ENCODE measurements around the gene LSM8.

Gene LSM8

GRCh38 chr7:118184565-118184940 is 589 bp downstream of the LSM8 start:
- H3K9me3 ChIP-seq (ENCODE audit: insufficient read depth, low read length) = no peaks in the 10 kb centered on the region
- H3K27me3 ChIP-seq (ENCODE audit: low read depth, low read length) = no peaks in the 10 kb centered on the region
- peaks cover 32% of the 10 kb centered on the region for H3K36me3 ChIP-seq (replicated peaks; ENCODE audit: low read depth, low read length)
- H3K4me3 ChIP-seq (ENCODE audit: low read length) = peak overlapping the region; percentile 86
- peaks cover 28% of the 10 kb centered on the region for H3K4me1 ChIP-seq (ENCODE audit: low read length)
- peaks cover 67% of the 10 kb centered on the region for H3K79me2 ChIP-seq (ENCODE audit: low read length)
- H4K20me1 ChIP-seq (ENCODE audit: insufficient read depth, low read length) = peaks cover 7% of the 10 kb centered on the region
- peak overlapping the region; percentile 85 for H3K4me2 ChIP-seq (ENCODE audit: low read length)
- H2AFZ ChIP-seq (ENCODE audit: low read depth, low read length) = 0 out of 2 replicates have a peak overlapping the region, but pooled peaks have one; percentile 49
- H3K9ac ChIP-seq (ENCODE audit: low read length) = peak overlapping the region; percentile 92
- TF ChIP-seq EZH2phosphoT487 (IDR thresholded peaks at IDR 0.05; ENCODE audit: low read depth) (no peak), CTCF (IDR thresholded peaks at IDR 0.05; ENCODE audit: low read depth, low read length) (no peak)
- peak overlapping the region; percentile 77 for H3K27ac ChIP-seq (ENCODE audit: low read length)

GRCh38 chr7:118185163-118185860 is 1.3 kb downstream of the LSM8 start:
- Histone ChIP-seq H3K27me3 (ENCODE audit: low read depth, low read length) (no peaks in the 10 kb centered on the region), H3K9me3 (ENCODE audit: insufficient read depth, low read length) (no peaks in the 10 kb centered on the region), H4K20me1 (ENCODE audit: insufficient read depth, low read length) (peaks cover 7% of the 10 kb centered on the region), H3K4me2 (ENCODE audit: low read length) (peak overlapping the region; percentile 85), H3K36me3 (replicated peaks; ENCODE audit: low read depth, low read length) (peaks cover 32% of the 10 kb centered on the region), H3K9ac (ENCODE audit: low read length) (peak overlapping the region; percentile 92), H3K79me2 (ENCODE audit: low read length) (peaks cover 67% of the 10 kb centered on the region), H3K27ac (ENCODE audit: low read length) (peak overlapping the region; percentile 77; the same call in 1 of the 2 replicates), H2AFZ (ENCODE audit: low read depth, low read length) (no peak overlapping the region), H3K4me3 (ENCODE audit: low read length) (peak overlapping the region; percentile 86), H3K4me1 (ENCODE audit: low read length) (peaks cover 24% of the 10 kb centered on the region)
- TF ChIP-seq EZH2phosphoT487 (IDR thresholded peaks at IDR 0.05; ENCODE audit: low read depth) = no peak
- TF ChIP-seq CTCF (IDR thresholded peaks at IDR 0.05; ENCODE audit: low read depth, low read length) = no peak

- H3K27ac ChIP-seq (ENCODE audit: low read length) = no peak overlapping the region
- H4K20me1 ChIP-seq (ENCODE audit: insufficient read depth, low read length) = peaks cover 7% of the 10 kb centered on the region
- H3K27me3 ChIP-seq (ENCODE audit: low read depth, low read length) = no peaks in the 10 kb centered on the region
- no peak overlapping the region for H3K4me3 ChIP-seq (ENCODE audit: low read length)
- peaks cover 24% of the 10 kb centered on the region for H3K4me1 ChIP-seq (ENCODE audit: low read length)
- TF ChIP-seq EZH2phosphoT487 (IDR thresholded peaks at IDR 0.05; ENCODE audit: low read depth) = no peak
- peaks cover 37% of the 10 kb centered on the region for H3K36me3 ChIP-seq (replicated peaks; ENCODE audit: low read depth, low read length)
- no peak overlapping the region for H3K9ac ChIP-seq (ENCODE audit: low read length)
- H2AFZ ChIP-seq (ENCODE audit: low read depth, low read length) = no peak overlapping the region
- H3K4me2 ChIP-seq (ENCODE audit: low read length) = peak overlapping the region; percentile 85
- H3K79me2 ChIP-seq (ENCODE audit: low read length) = peaks cover 67% of the 10 kb centered on the region
- no peaks in the 10 kb centered on the region for H3K9me3 ChIP-seq (ENCODE audit: insufficient read depth, low read length)
These were observed 2.5 kb downstream of the LSM8 start for GRCh38 chr7:118186501-118186900.

GRCh38 chr7:118194571-118194970 is 10.6 kb downstream of the LSM8 start:
- Histone ChIP-seq H3K9ac (ENCODE audit: low read length) (no peak overlapping the region), H3K27ac (ENCODE audit: low read length) (no peak overlapping the region), H3K36me3 (replicated peaks; ENCODE audit: low read depth, low read length) (peaks cover 25% of the 10 kb centered on the region), H4K20me1 (ENCODE audit: insufficient read depth, low read length) (no peaks in the 10 kb centered on the region), H3K79me2 (ENCODE audit: low read length) (no peaks in the 10 kb centered on the region), H3K4me2 (ENCODE audit: low read length) (no peak overlapping the region), H3K4me1 (ENCODE audit: low read length) (no peaks in the 10 kb centered on the region), H3K27me3 (ENCODE audit: low read depth, low read length) (no peaks in the 10 kb centered on the region), H2AFZ (ENCODE audit: low read depth, low read length) (no peak overlapping the region), H3K9me3 (ENCODE audit: insufficient read depth, low read length) (no peaks in the 10 kb centered on the region), H3K4me3 (ENCODE audit: low read length) (no peak overlapping the region)
- TF ChIP-seq CTCF (IDR thresholded peaks at IDR 0.05; ENCODE audit: low read depth, low read length) = no peak
- no peak for TF ChIP-seq EZH2phosphoT487 (IDR thresholded peaks at IDR 0.05; ENCODE audit: low read depth)

Measured in OCI-LY3 (cell line).